ENCODE results near the gene FAM111B.

DNA sequence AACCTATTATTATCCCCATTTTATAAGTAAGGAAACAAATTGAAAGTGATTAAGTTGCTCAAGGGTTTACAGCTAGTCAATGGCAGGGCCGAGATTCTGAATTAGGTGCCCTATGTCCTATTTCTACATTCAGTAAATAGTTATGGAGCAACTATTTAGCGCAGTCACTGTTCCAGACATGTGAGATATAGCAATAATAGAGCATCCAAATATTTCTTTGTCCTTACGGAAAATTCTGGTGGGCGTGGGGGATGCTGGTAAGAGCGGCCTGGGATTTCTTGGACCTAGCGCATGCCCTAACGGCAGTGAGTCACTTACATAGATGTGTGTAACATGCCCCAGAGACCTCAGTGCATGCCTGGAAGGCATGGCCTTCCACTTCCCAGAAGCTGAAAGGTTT lies 69.3 kb downstream of the FAM111B start:
- TF ChIP-seq POLR2A (IDR thresholded peaks at IDR 0.05) = no peak
- no peak for TF ChIP-seq CTCF (IDR thresholded peaks at IDR 0.05)
- no peak for TF ChIP-seq EP300 (IDR thresholded peaks at IDR 0.05)
